ENCODE measurements around the gene CILP2.

- TF ChIP-seq GATA2 (IDR thresholded peaks at IDR 0.05; ENCODE audit: low read depth, low read length) (no peak), GATA3 (IDR thresholded peaks at IDR 0.05; ENCODE audit: low read depth, low read length) (no peak)
These were observed 22.2 kb upstream of the CILP2 start, which contains the start of gene NDUFA13 for GRCh38 chr19:19515642-19516519.
